HCEC 1CT (cell line): ENCODE measurements around the gene ORC3.
"Not testable (repeated sequence)": the region's sequence is repeated elsewhere in the genome, so short reads cannot be mapped to it uniquely, and the experiment has no call there.

Source experiments
- DNase-seq: peaks from one replicate; pipeline ENCODE4 v3.0.0-alpha.2; 2017

Gene ORC3

GRCh38 chr6:87699576-87699975 is 109.6 kb downstream of the ORC3 start:
- DNase-seq, result no peak

- DNase-seq, result peak; percentile 89
Observed at GRCh38 chr6:87700397-87701343, 110.7 kb downstream of the ORC3 start.

- DNase-seq, result no peak
Observed at GRCh38 chr6:87701344-87701675, 111.4 kb downstream of the ORC3 start.

DNA sequence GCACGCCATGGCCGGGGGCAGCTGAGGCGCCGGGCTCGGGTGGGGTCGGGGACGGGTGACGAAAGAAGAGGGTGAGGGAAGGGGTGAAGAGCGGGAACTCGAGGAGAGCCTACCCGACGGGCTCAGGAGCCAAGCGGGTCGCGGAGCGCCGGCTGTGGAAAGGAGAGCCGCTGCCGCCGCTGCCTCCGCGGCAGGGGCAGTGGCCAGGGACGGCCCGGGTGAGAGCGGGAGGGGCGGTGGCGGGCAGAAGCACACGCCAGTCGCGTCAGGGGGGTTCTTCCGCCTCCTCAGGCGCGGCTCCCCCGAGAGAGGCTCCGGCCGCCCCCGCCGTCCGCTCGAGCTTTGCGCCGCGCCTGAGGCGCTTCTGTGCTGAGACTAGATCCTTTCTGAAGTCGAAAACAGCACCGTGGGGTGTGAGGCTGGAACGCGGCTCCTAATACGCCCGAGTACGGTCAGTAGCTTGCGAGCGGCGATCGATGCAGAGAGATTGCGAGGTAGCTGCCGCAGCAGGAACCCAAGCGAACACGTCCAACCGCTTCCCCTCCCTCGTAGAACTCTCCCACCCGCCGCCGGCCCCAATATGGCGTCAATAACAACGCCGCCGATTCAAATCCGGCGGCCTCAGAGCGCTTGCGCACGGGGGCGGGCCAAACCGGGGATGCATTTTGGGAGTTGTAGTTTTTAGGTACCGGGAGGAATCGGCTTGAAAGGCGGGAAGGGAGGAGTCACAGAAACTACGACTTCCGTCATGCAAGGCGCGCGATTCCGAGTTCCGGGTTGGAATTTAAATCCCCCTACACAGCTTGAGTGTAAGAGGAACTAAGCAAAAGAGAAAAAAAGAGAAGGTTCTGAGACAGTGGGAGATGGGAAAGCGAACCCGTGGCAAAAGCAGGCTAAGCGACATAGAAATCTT is 112.0 kb downstream of the ORC3 start, which contains the start of gene AKIRIN2:
AKIRIN2 (minus strand) TSS at position 558 of the 913 bp plus-strand sequence; CDS start at position 9, 549 bp downstream.
- DNase-seq, result peak; percentile 99

GRCh38 chr6:87702589-87702945 is 112.6 kb downstream of the ORC3 start:
- DNase-seq, result peak; percentile 69

GRCh38 chr6:87703039-87703438 is 113.1 kb downstream of the ORC3 start:
- peak; percentile 46 for DNase-seq

DNA sequence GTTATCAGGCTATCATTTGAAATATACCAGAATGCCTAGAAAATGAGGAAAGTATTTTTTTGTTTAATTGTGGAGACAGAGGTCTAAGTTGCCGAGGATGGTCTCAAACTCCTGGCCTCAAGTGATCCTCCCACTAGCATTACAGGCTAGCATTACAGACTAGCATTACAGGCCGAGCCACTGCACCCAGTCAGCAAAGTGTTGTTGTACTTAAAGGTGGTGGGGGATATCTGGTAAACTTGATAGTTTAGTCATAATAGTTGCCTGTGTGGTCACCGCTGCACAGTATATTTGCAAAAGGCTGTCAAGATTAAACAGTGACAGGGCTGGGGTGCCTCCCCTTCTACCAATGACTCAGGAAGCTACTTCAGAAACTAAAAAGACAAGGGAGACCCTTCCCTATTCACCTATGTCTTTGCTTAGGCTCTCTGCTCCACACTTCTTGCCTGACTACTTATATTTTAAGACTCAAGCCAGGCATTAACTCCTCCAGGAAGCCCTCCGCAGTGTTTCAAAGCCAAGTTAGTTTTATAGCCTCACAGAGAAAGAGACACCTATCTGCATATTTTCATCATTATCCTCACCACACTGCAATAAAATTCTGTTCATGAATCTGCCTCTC is 115.2 kb downstream of the ORC3 start:
- DNase-seq, result peak; percentile 33

DNA sequence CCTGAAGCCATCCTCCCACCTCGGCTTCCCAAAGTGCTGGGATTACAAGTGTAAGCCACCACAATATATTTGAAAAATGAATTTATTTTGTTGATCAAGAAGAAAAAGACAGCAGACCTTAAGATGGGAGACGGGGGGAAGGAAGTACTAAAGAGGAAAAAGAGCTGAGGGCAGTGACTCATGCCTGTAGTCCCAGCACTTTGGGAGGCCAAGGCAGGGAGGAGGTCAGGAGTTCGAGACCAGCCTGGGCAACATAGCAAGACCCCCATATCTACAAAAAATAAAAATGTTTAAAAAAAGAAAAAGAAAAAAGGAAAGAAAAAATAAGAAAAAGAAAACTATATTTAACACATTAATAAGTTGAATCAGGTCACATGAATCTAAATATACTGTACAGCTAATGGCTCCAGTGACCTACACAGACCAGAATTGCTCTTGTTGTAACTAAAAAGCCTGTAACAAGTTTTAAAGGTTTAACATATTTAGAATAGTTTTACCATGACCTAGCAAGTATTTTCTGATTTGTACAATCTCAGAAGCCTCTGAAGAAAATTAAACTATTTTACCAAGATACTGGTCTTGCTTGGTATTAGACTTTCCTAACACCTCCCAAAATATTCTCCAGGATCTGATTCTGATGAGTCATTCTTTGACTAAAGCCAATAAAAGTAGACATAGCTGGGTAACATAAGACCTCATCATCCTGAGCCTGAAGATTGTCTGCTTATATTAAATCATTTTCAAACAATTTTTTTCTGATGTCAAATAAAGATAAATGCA is 116.4 kb downstream of the ORC3 start:
- peak; percentile 80 for DNase-seq

- DNase-seq, result not testable (repeated sequence)
Observed at GRCh38 chr6:87708581-87709427, 118.9 kb downstream of the ORC3 start.

GRCh38 chr6:87710090-87710489 is 120.2 kb downstream of the ORC3 start:
- no peak for DNase-seq

GRCh38 chr6:87712713-87713112 is 122.8 kb downstream of the ORC3 start:
- not testable (repeated sequence) for DNase-seq

DNA sequence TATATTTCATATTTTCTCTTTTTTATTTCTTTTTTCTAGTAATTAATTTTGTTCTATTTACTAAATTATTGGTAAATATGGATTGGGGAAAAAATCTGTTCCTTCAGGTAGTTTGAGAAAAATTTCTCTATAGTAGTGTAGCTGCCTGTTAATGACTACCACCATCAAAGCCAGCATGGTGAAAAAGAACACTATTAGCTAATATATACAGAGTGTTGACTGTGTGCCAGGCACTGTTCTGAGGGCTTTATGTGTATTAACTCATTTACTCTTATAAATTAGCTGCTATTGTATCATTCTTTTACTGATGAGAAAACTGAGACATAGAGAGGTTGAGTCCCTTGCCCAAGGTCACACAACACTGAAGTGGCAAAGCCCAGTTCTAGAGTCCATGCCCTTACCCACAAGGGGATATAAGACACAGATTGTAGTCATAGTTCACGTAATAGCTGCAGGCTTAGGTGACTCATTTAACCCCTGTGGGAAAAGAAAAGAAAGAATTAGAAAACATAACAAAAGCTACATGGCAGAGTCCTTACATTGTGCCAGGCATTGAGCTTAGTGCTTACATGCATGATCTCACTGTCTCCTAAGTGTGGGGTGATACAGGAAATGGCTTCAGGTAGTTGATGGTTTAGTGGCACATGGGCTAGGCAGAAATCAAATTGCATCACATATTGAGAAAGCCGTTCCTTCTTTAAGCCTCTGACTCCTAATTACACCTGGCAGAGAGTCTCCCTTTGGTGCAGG is 124.3 kb downstream of the ORC3 start:
- peak; percentile 78 for DNase-seq
